SK-N-MC (cell line): ENCODE results near the gene SDC4.

ENCODE experiments used
- FOXP2 ChIP-seq: optimal IDR thresholded peaks from 2 replicates; pipeline ENCODE3; 2011; ENCODE audit warnings: mild to moderate bottlenecking, moderate library complexity; ENCODE audit not compliant: insufficient read depth; ENCODE audit errors: extremely low read length, control extremely low read depth
- POLR2AphosphoS5 ChIP-seq: IDR thresholded peaks from 2 replicates; pipeline ENCODE4 v1.6.1; 2012; ENCODE audit warnings: mild to moderate bottlenecking, low read depth, low read length, borderline replicate concordance

- TF ChIP-seq POLR2AphosphoS5 (no peak), FOXP2 (no peak)
These were observed 72.9 kb downstream of the SDC4 start for GRCh38 chr20:45275338-45275737.
